KMS-11 (cell line): ENCODE measurements around the gene JARID2.

Source experiments
- H2AFZ ChIP-seq: fragments of 200-600 bp; sonication (generic); 2 replicates; pipeline ENCODE4 v1.6.1; 2016; ENCODE audit warnings: antibody characterized with exemption, mixed run types, low read depth
- H3K27ac ChIP-seq: fragments of 200-600 bp; sonication (generic); 2 replicates; pipeline ENCODE4 v1.6.1; 2016; ENCODE audit warnings: mild to moderate bottlenecking, mixed run types
- H3K27me3 ChIP-seq: fragments of 200-600 bp; sonication (generic); 2 replicates; pipeline ENCODE4 v1.6.1; 2017; ENCODE audit warnings: mild to moderate bottlenecking, low read depth, mixed run types, moderate library complexity; ENCODE audit not compliant: insufficient read depth
- H3K36me3 ChIP-seq: fragments of 200-600 bp; sonication (generic); 2 replicates; pipeline ENCODE4 v1.6.1; 2017; ENCODE audit warnings: mild to moderate bottlenecking, mixed run types; ENCODE audit not compliant: insufficient read depth
- H3K4me1 ChIP-seq: fragments of 200-600 bp; sonication (generic); 2 replicates; pipeline ENCODE4 v1.6.1; 2016; ENCODE audit warnings: mild to moderate bottlenecking, low read depth, mixed run types; ENCODE audit not compliant: poor library complexity, severe bottlenecking
- H3K4me2 ChIP-seq: fragments of 200-600 bp; sonication (generic); 2 replicates; pipeline ENCODE4 v1.7.0; 2016; ENCODE audit warnings: mild to moderate bottlenecking, mixed run types
- H3K4me3 ChIP-seq: fragments of 200-600 bp; sonication (generic); IDR thresholded peaks from 2 replicates; pipeline ENCODE4 v1.6.1; 2017; ENCODE audit warnings: low read depth, low read length, mixed read lengths; ENCODE audit not compliant: insufficient read depth
- H3K79me2 ChIP-seq: fragments of 200-600 bp; sonication (generic); 2 replicates; pipeline ENCODE4 v1.6.1; 2016; ENCODE audit warnings: low read depth, mixed run types; ENCODE audit not compliant: insufficient read depth
- H3K9ac ChIP-seq: fragments of 200-600 bp; sonication (generic); 2 replicates; pipeline ENCODE4 v1.6.1; 2016; ENCODE audit warnings: mild to moderate bottlenecking, mixed run types
- H4K20me1 ChIP-seq: fragments of 200-600 bp; sonication (generic); 2 replicates; pipeline ENCODE4 v1.6.1; 2016; ENCODE audit warnings: mild to moderate bottlenecking, mixed run types; ENCODE audit not compliant: insufficient read depth
- TF ChIP-seq, protein P1 (sequence below): fragments of 200-600 bp; sonication (generic); conservative IDR thresholded peaks from 2 replicates; pipeline ENCODE4 v1.6.1; 2017; ENCODE audit warnings: low read depth, mild to moderate bottlenecking, antibody characterized with exemption, low read length, moderate library complexity, mixed read lengths

Gene JARID2

DNA sequence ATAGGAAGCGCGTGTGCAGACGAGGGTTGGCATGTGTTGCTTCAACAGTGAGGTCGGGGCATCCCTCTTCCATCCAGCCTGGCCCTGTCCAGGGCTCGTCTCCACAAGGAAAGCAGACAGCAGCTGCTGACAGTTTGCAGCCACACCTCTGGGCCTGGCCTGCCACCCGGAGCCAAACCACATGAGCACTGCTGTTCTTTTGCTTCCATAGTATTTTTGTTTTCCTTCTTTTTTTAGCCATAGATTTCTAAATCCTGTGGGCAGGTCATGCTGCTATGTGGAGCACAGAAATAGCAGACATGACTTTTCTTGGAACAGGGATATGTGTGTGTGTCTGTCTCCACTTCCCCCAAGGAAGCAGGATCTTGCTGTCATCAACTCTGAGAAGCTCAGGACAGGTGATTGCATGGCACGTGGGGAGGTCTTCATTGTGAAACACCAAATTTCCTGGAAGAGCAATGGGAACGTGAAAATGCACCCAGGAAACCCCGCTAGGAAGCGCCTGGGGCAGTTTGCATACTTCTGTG is 249.6 kb downstream of the JARID2 start:
- H3K9ac ChIP-seq: no peak overlapping the region
- H3K79me2 ChIP-seq: no peaks in the 10 kb centered on the region
- H3K4me3 ChIP-seq: no peak overlapping the region
- no peak overlapping the region for H3K4me2 ChIP-seq
- no peak overlapping the region for H2AFZ ChIP-seq
- H3K27ac ChIP-seq: no peak overlapping the region
- no peaks in the 10 kb centered on the region for H3K27me3 ChIP-seq
- H3K36me3 ChIP-seq: no peaks in the 10 kb centered on the region
- H3K4me1 ChIP-seq: peaks cover 7% of the 10 kb centered on the region
- H4K20me1 ChIP-seq: no peaks in the 10 kb centered on the region
- TF ChIP-seq, protein P1, sequence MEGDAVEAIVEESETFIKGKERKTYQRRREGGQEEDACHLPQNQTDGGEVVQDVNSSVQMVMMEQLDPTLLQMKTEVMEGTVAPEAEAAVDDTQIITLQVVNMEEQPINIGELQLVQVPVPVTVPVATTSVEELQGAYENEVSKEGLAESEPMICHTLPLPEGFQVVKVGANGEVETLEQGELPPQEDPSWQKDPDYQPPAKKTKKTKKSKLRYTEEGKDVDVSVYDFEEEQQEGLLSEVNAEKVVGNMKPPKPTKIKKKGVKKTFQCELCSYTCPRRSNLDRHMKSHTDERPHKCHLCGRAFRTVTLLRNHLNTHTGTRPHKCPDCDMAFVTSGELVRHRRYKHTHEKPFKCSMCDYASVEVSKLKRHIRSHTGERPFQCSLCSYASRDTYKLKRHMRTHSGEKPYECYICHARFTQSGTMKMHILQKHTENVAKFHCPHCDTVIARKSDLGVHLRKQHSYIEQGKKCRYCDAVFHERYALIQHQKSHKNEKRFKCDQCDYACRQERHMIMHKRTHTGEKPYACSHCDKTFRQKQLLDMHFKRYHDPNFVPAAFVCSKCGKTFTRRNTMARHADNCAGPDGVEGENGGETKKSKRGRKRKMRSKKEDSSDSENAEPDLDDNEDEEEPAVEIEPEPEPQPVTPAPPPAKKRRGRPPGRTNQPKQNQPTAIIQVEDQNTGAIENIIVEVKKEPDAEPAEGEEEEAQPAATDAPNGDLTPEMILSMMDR: no peak

DNA sequence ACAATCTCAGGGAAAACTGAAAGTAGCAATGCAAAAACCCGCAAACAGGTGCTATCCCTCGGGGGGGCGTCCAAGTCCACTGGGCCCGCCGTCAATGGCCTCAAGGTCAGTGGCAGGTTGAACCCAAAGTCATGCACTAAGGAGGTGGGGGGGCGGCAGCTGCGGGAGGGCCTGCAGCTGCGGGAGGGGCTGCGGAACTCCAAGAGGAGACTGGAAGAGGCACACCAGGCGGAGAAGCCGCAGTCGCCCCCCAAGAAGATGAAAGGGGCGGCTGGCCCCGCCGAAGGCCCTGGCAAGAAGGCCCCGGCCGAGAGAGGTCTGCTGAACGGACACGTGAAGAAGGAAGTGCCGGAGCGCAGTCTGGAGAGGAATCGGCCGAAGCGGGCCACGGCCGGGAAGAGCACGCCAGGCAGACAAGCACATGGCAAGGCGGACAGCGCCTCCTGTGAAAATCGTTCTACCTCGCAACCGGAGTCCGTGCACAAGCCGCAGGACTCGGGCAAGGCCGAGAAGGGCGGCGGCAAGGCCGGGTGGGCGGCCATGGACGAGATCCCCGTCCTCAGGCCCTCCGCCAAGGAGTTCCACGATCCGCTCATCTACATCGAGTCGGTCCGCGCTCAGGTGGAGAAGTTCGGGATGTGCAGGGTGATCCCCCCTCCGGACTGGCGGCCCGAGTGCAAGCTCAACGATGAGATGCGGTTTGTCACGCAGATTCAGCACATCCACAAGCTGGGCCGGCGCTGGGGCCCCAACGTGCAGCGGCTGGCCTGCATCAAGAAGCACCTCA is 250.7 kb downstream of the JARID2 start:
- Histone ChIP-seq H3K27ac (no peak overlapping the region), H3K4me3 (no peak overlapping the region), H3K27me3 (no peaks in the 10 kb centered on the region), H3K36me3 (no peaks in the 10 kb centered on the region), H3K9ac (no peak overlapping the region), H3K4me2 (no peak overlapping the region), H3K4me1 (peaks cover 2% of the 10 kb centered on the region), H3K79me2 (no peaks in the 10 kb centered on the region), H4K20me1 (no peaks in the 10 kb centered on the region), H2AFZ (no peak overlapping the region)
- TF ChIP-seq, protein P1: no peak

GRCh38 chr6:15498640-15499039 is 252.8 kb downstream of the JARID2 start:
- Histone ChIP-seq H4K20me1 (no peaks in the 10 kb centered on the region), H3K79me2 (no peaks in the 10 kb centered on the region), H3K9ac (no peak overlapping the region), H3K27me3 (no peaks in the 10 kb centered on the region), H3K4me1 (no peaks in the 10 kb centered on the region), H3K4me2 (no peak overlapping the region), H3K36me3 (no peaks in the 10 kb centered on the region), H2AFZ (no peak overlapping the region), H3K27ac (no peak overlapping the region), H3K4me3 (no peak overlapping the region)
- TF ChIP-seq, protein P1: no peak

- no peaks in the 10 kb centered on the region for H3K36me3 ChIP-seq
Measured at GRCh38 chr6:15499125-15499524, 253.3 kb downstream of the JARID2 start.

More at GRCh38 chr6:15499125-15499524, 253.3 kb downstream of the JARID2 start:
- no peak overlapping the region for H3K27ac ChIP-seq
- H3K27me3 ChIP-seq: no peaks in the 10 kb centered on the region
- TF ChIP-seq, protein P1: no peak
- no peak overlapping the region for H3K4me3 ChIP-seq
- no peaks in the 10 kb centered on the region for H3K79me2 ChIP-seq
- no peak overlapping the region for H3K4me2 ChIP-seq
- H3K9ac ChIP-seq: no peak overlapping the region
- H4K20me1 ChIP-seq: no peaks in the 10 kb centered on the region
- H3K4me1 ChIP-seq: no peaks in the 10 kb centered on the region
- no peak overlapping the region for H2AFZ ChIP-seq
